ENCODE results near the gene PXMP2.
"Not testable (repeated sequence)": the region's sequence is repeated elsewhere in the genome, so short reads cannot be mapped to it uniquely, and the experiment has no call there.

DNA sequence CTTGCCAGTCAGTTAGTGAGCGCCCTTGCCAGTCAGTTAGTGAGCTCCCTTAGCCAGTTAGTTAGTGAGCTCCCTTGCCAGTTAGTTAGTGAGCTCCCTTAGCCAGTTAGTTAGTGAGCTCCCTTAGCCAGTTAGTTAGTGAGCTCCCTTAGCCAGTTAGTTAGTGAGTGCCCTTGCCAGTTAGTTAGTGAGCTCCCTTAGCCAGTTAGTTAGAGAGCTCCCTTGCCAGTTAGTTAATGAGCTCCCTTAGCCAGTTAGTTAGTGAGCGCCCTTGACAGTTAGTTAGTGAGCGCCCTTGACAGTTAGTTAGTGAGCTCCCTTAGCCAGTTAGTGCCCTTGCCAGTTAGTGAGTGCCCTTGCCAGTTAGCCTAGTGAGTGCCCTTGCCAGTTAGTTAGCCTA is 7.5 kb downstream of the PXMP2 start:
- TF ChIP-seq, protein P1, sequence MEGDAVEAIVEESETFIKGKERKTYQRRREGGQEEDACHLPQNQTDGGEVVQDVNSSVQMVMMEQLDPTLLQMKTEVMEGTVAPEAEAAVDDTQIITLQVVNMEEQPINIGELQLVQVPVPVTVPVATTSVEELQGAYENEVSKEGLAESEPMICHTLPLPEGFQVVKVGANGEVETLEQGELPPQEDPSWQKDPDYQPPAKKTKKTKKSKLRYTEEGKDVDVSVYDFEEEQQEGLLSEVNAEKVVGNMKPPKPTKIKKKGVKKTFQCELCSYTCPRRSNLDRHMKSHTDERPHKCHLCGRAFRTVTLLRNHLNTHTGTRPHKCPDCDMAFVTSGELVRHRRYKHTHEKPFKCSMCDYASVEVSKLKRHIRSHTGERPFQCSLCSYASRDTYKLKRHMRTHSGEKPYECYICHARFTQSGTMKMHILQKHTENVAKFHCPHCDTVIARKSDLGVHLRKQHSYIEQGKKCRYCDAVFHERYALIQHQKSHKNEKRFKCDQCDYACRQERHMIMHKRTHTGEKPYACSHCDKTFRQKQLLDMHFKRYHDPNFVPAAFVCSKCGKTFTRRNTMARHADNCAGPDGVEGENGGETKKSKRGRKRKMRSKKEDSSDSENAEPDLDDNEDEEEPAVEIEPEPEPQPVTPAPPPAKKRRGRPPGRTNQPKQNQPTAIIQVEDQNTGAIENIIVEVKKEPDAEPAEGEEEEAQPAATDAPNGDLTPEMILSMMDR (IDR thresholded peaks at IDR 0.05; ENCODE audit: insufficient read depth, low read depth, low read length): not testable (repeated sequence)
- not testable (repeated sequence) for TF ChIP-seq EZH2 (IDR thresholded peaks at IDR 0.05; ENCODE audit: insufficient read depth, low read length)

Measured in astrocyte (in vitro differentiated cells and primary cell).